SK-N-SH (cell line): ENCODE results near the gene HOTAIR. TPM values are rescaled to one million over a fixed set of nuclear protein-coding genes. Genes with fewer than 3 reads are reported as not detected.

Experiments
- CTCF ChIA-PET: fragments of 300-600, 350-600 bp; formaldehyde crosslinking; extraction: SDS; loops from one replicate; lab custom pipeline; 2021; lab: Yijun Ruan, JAX
- POLR2A ChIA-PET: fragments of 350-600 bp; sonication (Branson Sonifier 250); formaldehyde crosslinking; extraction: SDS; loops from one replicate; lab custom pipeline; 2020; ENCODE audit warnings: antibody characterized with exemption, inconsistent platforms; lab: Yijun Ruan, JAX
- DNase-seq: peaks from one replicate; pipeline ENCODE4 v3.0.0; 2012
- H2AFZ ChIP-seq: fragments of 200-600 bp; sonication (generic); 2 replicates; pipeline ENCODE4 v1.8.1; 2016; ENCODE audit warnings: antibody characterized with exemption, mild to moderate bottlenecking, low read depth
- H3F3A ChIP-seq: fragments of 200-600 bp; sonication (generic); replicated peaks from 2 replicates; pipeline ENCODE3; 2016; ENCODE audit warnings: antibody characterized with exemption, mild to moderate bottlenecking; ENCODE audit not compliant: insufficient read depth
- H3K27ac ChIP-seq, 2 experiments: fragments of 200-500 bp in 1 of 2; fragments of 200-600 bp in 1 of 2; sonication (Bioruptor generic) in 1 of 2; sonication (generic), shearing (Covaris generic) in 1 of 2; 2 replicates each; pipeline versions ENCODE4 v1.5.1 to v1.6.1; 2014 to 2016; ENCODE audit warnings: low read depth in 2 of 2, inconsistent platforms in 1 of 2, low read length in 1 of 2, mild to moderate bottlenecking in 1 of 2, mixed read lengths in 1 of 2
- H3K27me3 ChIP-seq: fragments of 200-600 bp; sonication (generic), shearing (Covaris generic); 2 replicates; pipeline ENCODE4 v1.6.1; 2016; ENCODE audit warnings: mixed run types; ENCODE audit not compliant: insufficient read depth
- H3K36me3 ChIP-seq, 2 experiments: fragments of 200-500 bp in 1 of 2; fragments of 200-600 bp in 1 of 2; sonication (Bioruptor generic) in 1 of 2; sonication (generic) in 1 of 2; replicated peaks in 1 of 2; 2 replicates each; pipeline versions ENCODE3 to v1.5.1; 2014 to 2016; ENCODE audit warnings: low read length in 1 of 2, mild to moderate bottlenecking in 1 of 2; ENCODE audit not compliant: insufficient read depth in 2 of 2, control insufficient read depth in 1 of 2
- H3K4me1 ChIP-seq, 2 experiments: fragments of 200-500 bp in 1 of 2; fragments of 200-600 bp in 1 of 2; sonication (Bioruptor generic) in 1 of 2; sonication (generic), shearing (Covaris generic) in 1 of 2; 2 replicates each; pipeline versions ENCODE4 v1.5.1 to v1.6.1; 2014 to 2016; ENCODE audit warnings: low read depth in 1 of 2, low read length in 1 of 2, mixed run types in 1 of 2; ENCODE audit not compliant: insufficient read depth in 2 of 2, control insufficient read depth in 1 of 2
- H3K4me2 ChIP-seq: fragments of 200-600 bp; sonication (generic), shearing (Covaris generic); 2 replicates; pipeline ENCODE4 v1.6.1; 2017; ENCODE audit warnings: mixed run types
- H3K4me3 ChIP-seq, 2 experiments: fragments of 200-500 bp in 1 of 2; fragments of 200-600 bp in 1 of 2; sonication (Bioruptor generic) in 1 of 2; sonication (generic), shearing (Covaris generic) in 1 of 2; 2 replicates each; pipeline versions ENCODE4 v1.5.1 to v1.8.1; 2014 to 2016; ENCODE audit warnings: low read depth in 2 of 2, inconsistent platforms in 1 of 2, low read length in 1 of 2, mild to moderate bottlenecking in 1 of 2, mixed read lengths in 1 of 2, moderate library complexity in 1 of 2
- H3K79me2 ChIP-seq: fragments of 200-600 bp; sonication (generic); 2 replicates; pipeline ENCODE4 v1.8.1; 2017; ENCODE audit warnings: mild to moderate bottlenecking; ENCODE audit not compliant: insufficient read depth
- H3K9ac ChIP-seq: fragments of 200-600 bp; sonication (generic); 2 replicates; pipeline ENCODE4 v1.6.1; 2017; ENCODE audit warnings: mixed run types
- H3K9me2 ChIP-seq: fragments of 200-600 bp; sonication (generic); 2 replicates; pipeline ENCODE4 v1.6.1; 2017; ENCODE audit warnings: mixed run types
- H3K9me3 ChIP-seq: fragments of 200-600 bp; sonication (generic); 2 replicates; pipeline ENCODE4 v1.6.1; 2017; ENCODE audit warnings: mixed run types, mild to moderate bottlenecking, moderate library complexity
- H4K20me1 ChIP-seq: fragments of 200-600 bp; sonication (generic); 2 replicates; pipeline ENCODE4 v1.6.1; 2017; ENCODE audit warnings: mild to moderate bottlenecking, mixed run types; ENCODE audit not compliant: insufficient read depth
- CTCF ChIP-seq: fragments of 200-600 bp; sonication (generic); IDR thresholded peaks from 2 replicates; pipeline ENCODE4 v1.6.1; 2017; ENCODE audit warnings: antibody characterized with exemption, mild to moderate bottlenecking, moderate library complexity
- EP300 ChIP-seq, 2 experiments: IDR thresholded peaks; 2 replicates each; pipeline versions ENCODE4 v1.4.0 to v1.6.1; 2012; ENCODE audit warnings: borderline replicate concordance in 1 of 2, low read depth in 1 of 2, low read length in 1 of 2
- EZH2phosphoT487 ChIP-seq: fragments of 200-600 bp; sonication (generic); IDR thresholded peaks from 2 replicates; pipeline ENCODE4 v1.6.1; 2017; ENCODE audit warnings: low read depth, mixed run types, mild to moderate bottlenecking, antibody characterized with exemption, moderate library complexity, borderline replicate concordance
- FOXJ3 ChIP-seq: sonication (generic); formaldehyde crosslinking; IDR thresholded peaks from 2 replicates; pipeline ENCODE4 v1.5.1; 2020; ENCODE audit warnings: mild to moderate bottlenecking, missing genetic modification reagents
- GABPA ChIP-seq: IDR thresholded peaks from 2 replicates; pipeline ENCODE4 v1.4.0; 2012; ENCODE audit warnings: low read depth, mild to moderate bottlenecking
- IRF3 ChIP-seq: fragments of 150-350 bp; IDR thresholded peaks from 2 replicates; pipeline ENCODE4 v1.6.1; 2016; ENCODE audit warnings: mild to moderate bottlenecking, low read depth, low read length
- MAX ChIP-seq: IDR thresholded peaks from 2 replicates; pipeline ENCODE4 v1.4.0; 2012; ENCODE audit warnings: low read depth
- NFIC ChIP-seq: IDR thresholded peaks from 2 replicates; pipeline ENCODE4 v1.4.0; 2012; ENCODE audit warnings: borderline replicate concordance
- NRF1 ChIP-seq: IDR thresholded peaks from 2 replicates; pipeline ENCODE4 v1.6.1; 2012; ENCODE audit warnings: low read depth, mild to moderate bottlenecking, low read length
- RAD21 ChIP-seq: IDR thresholded peaks from 2 replicates; pipeline ENCODE4 v1.6.1; 2012; ENCODE audit warnings: mild to moderate bottlenecking, low read length
- RCOR1 ChIP-seq: fragments of 150-350 bp; IDR thresholded peaks from 2 replicates; pipeline ENCODE4 v1.6.1; 2017; ENCODE audit warnings: antibody characterized with exemption, low read length
- SMC3 ChIP-seq: IDR thresholded peaks from 2 replicates; pipeline ENCODE4 v1.6.1; 2012; ENCODE audit warnings: low read depth, low read length, improper control_type of control experiment
- USF1 ChIP-seq: IDR thresholded peaks from 2 replicates; pipeline ENCODE4 v1.4.0; 2012; ENCODE audit warnings: low read depth, borderline replicate concordance
- USF2 ChIP-seq: fragments of 150-350 bp; IDR thresholded peaks from 2 replicates; pipeline ENCODE4 v1.6.1; 2017; ENCODE audit warnings: antibody characterized with exemption, low read length, low read depth, borderline replicate concordance
- YY1 ChIP-seq: IDR thresholded peaks from 2 replicates; pipeline ENCODE4 v1.4.0; 2012; ENCODE audit warnings: low read depth, mild to moderate bottlenecking
- ZBTB33 ChIP-seq: IDR thresholded peaks from 2 replicates; pipeline ENCODE4 v1.4.0; 2012; ENCODE audit warnings: low read depth, borderline replicate concordance
- WGBS: methylation state at CpG from one replicate; pipeline ENCODE4 v1.1.6; 2017; ENCODE audit warnings: low lambda C conversion rate; 5-methylcytosine and 5-hydroxymethylcytosine counted together
- polyA plus RNA-seq, 3 experiments: library from polyadenylated mRNA; depleted of rRNA; stranded (reverse); fragments of >200 nt; gene quantifications; 2 replicates each; pipeline ENCODE4 v1.2.3, GENCODE V29; 2012

The HOTAIR gene
- polyA plus RNA-seq, 1 of the 3 experiments (the other 2 are of a cell fraction): not detected

- no peak overlapping the region for H2AFZ ChIP-seq
- no peaks in the 10 kb centered on the region for H3K79me2 ChIP-seq
- no peaks in the 10 kb centered on the region for H3F3A ChIP-seq
- 12% methylated on average over 48 of the region's 49 CpGs for WGBS
- POLR2A ChIA-PET: no interaction called here
- no peaks in the 10 kb centered on the region for H3K9me2 ChIP-seq
- H4K20me1 ChIP-seq: no peaks in the 10 kb centered on the region
- TF ChIP-seq CTCF (no peak), SMC3 (no peak), USF1 (no peak), NRF1 (no peak), ZBTB33 (no peak), EZH2phosphoT487 (peak; percentile 75), RAD21 (no peak), GABPA (no peak), YY1 (no peak)
- H3K27me3 ChIP-seq: peaks cover 97% of the 10 kb centered on the region
- no peaks in the 10 kb centered on the region; a peak in 1 of 4 replicates for H3K4me1 ChIP-seq
- H3K4me2 ChIP-seq: peak overlapping the region; percentile 77
- CTCF ChIA-PET: interaction anchor here (1.0 to 1.6 kb wide), 6 partner anchors 13 to 279 kb away, joined by 3 to 4 read pairs (median 3); partner anchors contain the start of genes ATP5MC2 and HOXC10
- DNase-seq: no peak
- no peaks in the 10 kb centered on the region for H3K36me3 ChIP-seq
- H3K4me3 ChIP-seq: peak overlapping the region in 1 of 2 experiments; percentile 36; a peak in 2 of 4 replicates
- no peak overlapping the region for H3K9ac ChIP-seq
- H3K9me3 ChIP-seq: no peaks in the 10 kb centered on the region
- H3K27ac ChIP-seq: no peak overlapping the region
These were observed 39.1 kb downstream of the HOTAIR start for GRCh38 chr12:53935383-53936341.

- DNase-seq: no peak
- CTCF ChIA-PET: interaction anchor here (1.0 kb wide), 1 partner anchor 52 kb away, joined by 3 read pairs; the partner anchor contains the start of gene HOXC10
- Histone ChIP-seq H3F3A (no peaks in the 10 kb centered on the region), H3K9me2 (no peaks in the 10 kb centered on the region), H3K27ac (no peak overlapping the region), H3K9me3 (no peaks in the 10 kb centered on the region), H3K79me2 (no peaks in the 10 kb centered on the region), H3K4me1 (no peaks in the 10 kb centered on the region; a peak in 1 of 4 replicates), H3K27me3 (peaks cover 97% of the 10 kb centered on the region), H3K9ac (no peak overlapping the region), H2AFZ (no peak overlapping the region), H3K4me3 (no peak overlapping the region), H3K36me3 (no peaks in the 10 kb centered on the region), H4K20me1 (no peaks in the 10 kb centered on the region), H3K4me2 (no peak overlapping the region)
- 28% methylated on average over 4 of the region's 4 CpGs for WGBS
- POLR2A ChIA-PET: no interaction called here
- TF ChIP-seq RCOR1: no peak
- TF ChIP-seq EP300 (IDR thresholded peaks at IDR 0.05; ENCODE audit: borderline replicate concordance in 1 of 2, low read depth in 1 of 2, low read length in 1 of 2): no peak
- TF ChIP-seq USF2: no peak
- TF ChIP-seq FOXJ3 (CRISPR knock-in tag): no peak
- TF ChIP-seq MAX: no peak
- no peak for TF ChIP-seq RAD21
- no peak for TF ChIP-seq IRF3
- no peak for TF ChIP-seq GABPA
- TF ChIP-seq EZH2phosphoT487: no peak
- no peak for TF ChIP-seq NFIC
- no peak for TF ChIP-seq USF1
- TF ChIP-seq SMC3: no peak
These were observed 41.8 kb downstream of the HOTAIR start for GRCh38 chr12:53932915-53933314.
